HCT116 (cell line): ENCODE measurements around the gene PACRG. TPM values are rescaled to one million over a fixed set of nuclear protein-coding genes. Genes with fewer than 3 reads are reported as not detected.

Source experiments
- ATAC-seq: fragments of 200-7000 bp; cut with Tn5 transposase; 2 replicates; pipeline ENCODE4 v1.9.1; 2020; ENCODE audit warnings: mild to moderate bottlenecking, moderate library complexity
- BruUV-seq: library from RNA; stranded (reverse); fragments of 400-500 nt; replicated peaks from 2 replicates; lab custom pipeline; 2021; lab: Mats Ljungman, UMichigan
- CTCF ChIA-PET: fragments of 300-600 bp; sonication (Branson Sonifier 250); formaldehyde crosslinking; loops from one replicate; lab custom pipeline; 2021; ENCODE audit warnings: antibody characterized with exemption; lab: Charles Lee
- POLR2A ChIA-PET: fragments of 300-600, 350-600 bp; sonication (Branson Sonifier 250); formaldehyde crosslinking; loops from one replicate; lab custom pipeline; 2021; ENCODE audit warnings: antibody characterized with exemption; lab: Charles Lee
- RAD21 ChIA-PET, 2 experiments: fragments of 300-600 bp; sonication (Branson Sonifier 250); formaldehyde crosslinking; loops; one replicate each; lab custom pipeline; 2023; ENCODE audit warnings: low total read pairs in 2 of 2; ENCODE audit not compliant: uncharacterized antibody in 2 of 2, unreplicated experiment in 2 of 2, low non-redundant PET in 1 of 2; lab: Charles Lee
- DNase-seq: peaks from one replicate; pipeline ENCODE4 v3.0.0-alpha.2; 2010; ENCODE audit warnings: low read depth, low spot score
- H2AFZ ChIP-seq: fragments of 200-600 bp; shearing (Covaris generic), sonication (generic); 2 replicates; pipeline ENCODE4 v1.6.1; 2017; ENCODE audit warnings: low read depth, mixed run types, mixed read lengths, antibody characterized with exemption, low read length; ENCODE audit not compliant: poor library complexity, severe bottlenecking
- H3K27ac ChIP-seq: 2 replicates; pipeline ENCODE4 v1.5.1; 2012; ENCODE audit warnings: low read depth, low read length
- H3K27me3 ChIP-seq: fragments of 200-600 bp; sonication (generic); 2 replicates; pipeline ENCODE4 v1.6.1; 2016; ENCODE audit warnings: mixed run types, low read length, mixed read lengths; ENCODE audit not compliant: insufficient read depth
- H3K36me3 ChIP-seq, 2 experiments: fragments of 200-500 bp in 1 of 2; fragments of 200-600 bp in 1 of 2; sonication (Bioruptor generic) in 1 of 2; sonication (generic) in 1 of 2; 2 replicates each; pipeline versions ENCODE4 v1.5.1 to v1.6.1; 2014 to 2016; ENCODE audit warnings: low read length in 2 of 2, inconsistent platforms in 1 of 2, mixed read lengths in 1 of 2, mixed run types in 1 of 2; ENCODE audit not compliant: insufficient read depth in 2 of 2, control insufficient read depth in 1 of 2
- H3K4me1 ChIP-seq, 2 experiments: fragments of 200-600 bp in 1 of 2; sonication (generic) in 1 of 2; 2 replicates each; pipeline versions ENCODE4 v1.5.1 to v1.6.1; 2012 to 2017; ENCODE audit warnings: low read length in 2 of 2, inconsistent platforms in 1 of 2, mild to moderate bottlenecking in 1 of 2, mixed read lengths in 1 of 2, mixed run types in 1 of 2, moderate library complexity in 1 of 2; ENCODE audit not compliant: insufficient read depth in 2 of 2, control insufficient read depth in 1 of 2
- H3K4me2 ChIP-seq: fragments of 200-600 bp; sonication (generic); 2 replicates; pipeline ENCODE4 v1.6.1; 2017; ENCODE audit warnings: mixed run types, low read length, mixed read lengths
- H3K4me3 ChIP-seq, 2 experiments: fragments of 200-600 bp in 1 of 2; sonication (generic) in 1 of 2; replicated peaks in 1 of 2; 2 replicates each; pipeline ENCODE4 v1.5.1; 2011 to 2016; ENCODE audit warnings: low read length in 2 of 2, control low read depth in 1 of 2, low read depth in 1 of 2, mild to moderate bottlenecking in 1 of 2, mixed read lengths in 1 of 2, mixed run types in 1 of 2
- H3K79me2 ChIP-seq: fragments of 200-600 bp; sonication (generic); 2 replicates; pipeline ENCODE4 v1.6.1; 2017; ENCODE audit warnings: mild to moderate bottlenecking, mixed run types, low read length, moderate library complexity, mixed read lengths; ENCODE audit not compliant: insufficient read depth
- H3K9ac ChIP-seq: fragments of 200-600 bp; sonication (generic); 2 replicates; pipeline ENCODE4 v1.6.1; 2016; ENCODE audit warnings: low read length, mixed read lengths
- H3K9me2 ChIP-seq: fragments of 200-600 bp; sonication (generic), shearing (Covaris generic); 2 replicates; pipeline ENCODE4 v1.6.1; 2017; ENCODE audit warnings: mixed run types, mild to moderate bottlenecking, moderate library complexity; ENCODE audit not compliant: insufficient read depth
- H3K9me3 ChIP-seq, 2 experiments: fragments of 200-500 bp in 1 of 2; fragments of 200-600 bp in 1 of 2; sonication (Bioruptor generic) in 1 of 2; sonication (generic) in 1 of 2; 2 replicates each; pipeline ENCODE4 v1.6.1; 2014 to 2017; ENCODE audit warnings: low read length in 2 of 2, mixed read lengths in 2 of 2, inconsistent platforms in 1 of 2, low read depth in 1 of 2, mild to moderate bottlenecking in 1 of 2, mixed run types in 1 of 2, moderate library complexity in 1 of 2; ENCODE audit not compliant: control insufficient read depth in 1 of 2, insufficient read depth in 1 of 2
- H4K20me1 ChIP-seq: fragments of 200-600 bp; sonication (generic), shearing (Covaris generic); 2 replicates; pipeline ENCODE4 v1.6.1; 2017; ENCODE audit warnings: mixed run types, mild to moderate bottlenecking, moderate library complexity; ENCODE audit not compliant: insufficient read depth
- CBX3 ChIP-seq: IDR thresholded peaks from 2 replicates; pipeline ENCODE4 v1.6.1; 2012; ENCODE audit warnings: low read depth
- CEBPB ChIP-seq: IDR thresholded peaks from 2 replicates; pipeline ENCODE4 v1.6.1; 2012; ENCODE audit warnings: low read depth
- EGR1 ChIP-seq: IDR thresholded peaks from 2 replicates; pipeline ENCODE4 v1.6.1; 2012; ENCODE audit warnings: low read depth
- ELF1 ChIP-seq: IDR thresholded peaks from 2 replicates; pipeline ENCODE4 v1.6.1; 2012; ENCODE audit warnings: low read depth, borderline replicate concordance
- EZH2 ChIP-seq: fragments of 200-600 bp; sonication (generic); IDR thresholded peaks from 2 replicates; pipeline ENCODE4 v1.6.1; 2017; ENCODE audit warnings: antibody characterized with exemption, mixed run types
- EZH2phosphoT487 ChIP-seq: fragments of 200-600 bp; IDR thresholded peaks from 2 replicates; pipeline ENCODE4 v1.6.1; 2018; ENCODE audit warnings: antibody characterized with exemption, borderline replicate concordance
- POLR2A ChIP-seq: IDR thresholded peaks from 2 replicates; pipeline ENCODE4 v1.7.0; 2011; ENCODE audit warnings: borderline replicate concordance; ENCODE audit not compliant: insufficient read depth, insufficient read length; ENCODE audit errors: extremely low read depth
- SRF ChIP-seq: IDR thresholded peaks from 2 replicates; pipeline ENCODE4 v1.6.1; 2012; ENCODE audit warnings: low read depth
- TCF7L2 ChIP-seq: IDR thresholded peaks from 2 replicates; pipeline ENCODE4 v1.7.0; 2011; ENCODE audit warnings: borderline replicate concordance, inconsistent platforms; ENCODE audit not compliant: insufficient read depth, insufficient read length; ENCODE audit errors: extremely low read depth
- YY1 ChIP-seq: IDR thresholded peaks from 2 replicates; pipeline ENCODE4 v1.6.1; 2011; ENCODE audit warnings: low read length, low read depth, moderate library complexity, mild to moderate bottlenecking; ENCODE audit not compliant: insufficient replicate concordance; ENCODE audit errors: extremely low read depth
- ZFX ChIP-seq: fragments of 450-650 bp; IDR thresholded peaks from 2 replicates; pipeline ENCODE4 v1.6.1; 2017
- ZNF274 ChIP-seq: fragments of 200-500 bp; sonication (Bioruptor generic); IDR thresholded peaks from 2 replicates; pipeline ENCODE4 v1.6.1; 2014; ENCODE audit warnings: mild to moderate bottlenecking, low read depth, low read length, inconsistent platforms
- intact Hi-C: fragments of 100-400 bp; cut with micrococcal nuclease; formaldehyde crosslinking; loops from 2 replicates; pipeline ENCODE4 v1.10.0; 2022
- total RNA-seq: library from RNA; stranded (reverse); gene quantifications from one replicate; pipeline ENCODE4 v1.2.1, GENCODE V29; 2021; ENCODE audit not compliant: unreplicated experiment
- TF ChIP-seq, protein P1 (sequence below), 3 experiments: fragments of 200-600 bp in 1 of 3; sonication (generic) in 1 of 3; IDR thresholded peaks in 2 of 3; conservative IDR thresholded peaks in 1 of 3; 2 replicates each; pipeline ENCODE4 v1.5.1; 2012 to 2017; ENCODE audit warnings: low read depth in 2 of 3, low read length in 2 of 3, antibody characterized with exemption in 1 of 3, borderline replicate concordance in 1 of 3, control low read depth in 1 of 3, mild to moderate bottlenecking in 1 of 3, mixed read lengths in 1 of 3, mixed run types in 1 of 3, moderate library complexity in 1 of 3; ENCODE audit not compliant: insufficient read depth in 1 of 3
- TF ChIP-seq, protein P2 (sequence below): IDR thresholded peaks from 2 replicates; pipeline ENCODE4 v1.6.1; 2012; ENCODE audit warnings: low read depth
- TF ChIP-seq, protein P3 (sequence below): IDR thresholded peaks from 2 replicates; pipeline ENCODE4 v1.6.1; 2012

Gene PACRG
- total RNA-seq, 1 experiment from 2014 or later: 0.71 TPM

DNA sequence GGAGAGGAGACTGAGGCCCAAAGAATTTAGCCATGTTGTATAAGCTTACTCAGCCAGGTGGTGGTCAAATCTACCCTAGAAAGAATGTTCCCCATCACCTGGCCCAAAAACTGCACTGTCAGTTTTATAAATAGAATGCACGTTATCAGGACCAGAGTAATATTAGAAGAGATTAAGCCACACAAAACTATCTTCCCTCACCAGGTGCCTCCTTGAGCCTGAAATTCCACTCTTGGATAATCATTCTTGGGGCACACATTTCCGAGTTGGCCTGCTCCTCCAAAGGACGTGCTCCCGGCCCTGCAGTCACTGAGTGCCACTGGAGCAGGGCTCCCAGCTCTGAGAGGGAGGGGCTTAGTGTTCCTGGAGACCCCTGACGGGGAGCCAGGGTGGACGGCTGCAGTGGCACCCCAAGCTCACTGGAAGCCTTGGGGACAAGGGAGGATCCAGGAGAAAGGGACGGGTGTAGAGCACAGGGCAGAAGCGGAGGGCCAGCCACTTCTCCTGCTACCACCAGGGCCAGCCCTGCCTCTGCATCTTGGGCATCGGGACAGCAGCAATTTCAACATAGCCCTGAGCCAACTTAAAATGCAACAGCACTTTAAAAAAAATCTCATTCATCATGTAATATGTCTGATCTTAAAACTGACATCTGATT is 525.9 kb downstream of the PACRG start (continued):
- TF ChIP-seq, protein P1, sequence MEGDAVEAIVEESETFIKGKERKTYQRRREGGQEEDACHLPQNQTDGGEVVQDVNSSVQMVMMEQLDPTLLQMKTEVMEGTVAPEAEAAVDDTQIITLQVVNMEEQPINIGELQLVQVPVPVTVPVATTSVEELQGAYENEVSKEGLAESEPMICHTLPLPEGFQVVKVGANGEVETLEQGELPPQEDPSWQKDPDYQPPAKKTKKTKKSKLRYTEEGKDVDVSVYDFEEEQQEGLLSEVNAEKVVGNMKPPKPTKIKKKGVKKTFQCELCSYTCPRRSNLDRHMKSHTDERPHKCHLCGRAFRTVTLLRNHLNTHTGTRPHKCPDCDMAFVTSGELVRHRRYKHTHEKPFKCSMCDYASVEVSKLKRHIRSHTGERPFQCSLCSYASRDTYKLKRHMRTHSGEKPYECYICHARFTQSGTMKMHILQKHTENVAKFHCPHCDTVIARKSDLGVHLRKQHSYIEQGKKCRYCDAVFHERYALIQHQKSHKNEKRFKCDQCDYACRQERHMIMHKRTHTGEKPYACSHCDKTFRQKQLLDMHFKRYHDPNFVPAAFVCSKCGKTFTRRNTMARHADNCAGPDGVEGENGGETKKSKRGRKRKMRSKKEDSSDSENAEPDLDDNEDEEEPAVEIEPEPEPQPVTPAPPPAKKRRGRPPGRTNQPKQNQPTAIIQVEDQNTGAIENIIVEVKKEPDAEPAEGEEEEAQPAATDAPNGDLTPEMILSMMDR (IDR thresholded peaks at IDR 0.05 in 2 of 3, conservative IDR thresholded peaks at IDR 0.05 in 1 of 3; ENCODE audit: borderline replicate concordance in 1 of 3, insufficient read depth in 1 of 3, low read depth in 2 of 3, low read length in 2 of 3): no peak
- TF ChIP-seq CBX3 (no peak), SRF (no peak), EZH2phosphoT487 (no peak), EZH2 (no peak)
- TF ChIP-seq, protein P2, sequence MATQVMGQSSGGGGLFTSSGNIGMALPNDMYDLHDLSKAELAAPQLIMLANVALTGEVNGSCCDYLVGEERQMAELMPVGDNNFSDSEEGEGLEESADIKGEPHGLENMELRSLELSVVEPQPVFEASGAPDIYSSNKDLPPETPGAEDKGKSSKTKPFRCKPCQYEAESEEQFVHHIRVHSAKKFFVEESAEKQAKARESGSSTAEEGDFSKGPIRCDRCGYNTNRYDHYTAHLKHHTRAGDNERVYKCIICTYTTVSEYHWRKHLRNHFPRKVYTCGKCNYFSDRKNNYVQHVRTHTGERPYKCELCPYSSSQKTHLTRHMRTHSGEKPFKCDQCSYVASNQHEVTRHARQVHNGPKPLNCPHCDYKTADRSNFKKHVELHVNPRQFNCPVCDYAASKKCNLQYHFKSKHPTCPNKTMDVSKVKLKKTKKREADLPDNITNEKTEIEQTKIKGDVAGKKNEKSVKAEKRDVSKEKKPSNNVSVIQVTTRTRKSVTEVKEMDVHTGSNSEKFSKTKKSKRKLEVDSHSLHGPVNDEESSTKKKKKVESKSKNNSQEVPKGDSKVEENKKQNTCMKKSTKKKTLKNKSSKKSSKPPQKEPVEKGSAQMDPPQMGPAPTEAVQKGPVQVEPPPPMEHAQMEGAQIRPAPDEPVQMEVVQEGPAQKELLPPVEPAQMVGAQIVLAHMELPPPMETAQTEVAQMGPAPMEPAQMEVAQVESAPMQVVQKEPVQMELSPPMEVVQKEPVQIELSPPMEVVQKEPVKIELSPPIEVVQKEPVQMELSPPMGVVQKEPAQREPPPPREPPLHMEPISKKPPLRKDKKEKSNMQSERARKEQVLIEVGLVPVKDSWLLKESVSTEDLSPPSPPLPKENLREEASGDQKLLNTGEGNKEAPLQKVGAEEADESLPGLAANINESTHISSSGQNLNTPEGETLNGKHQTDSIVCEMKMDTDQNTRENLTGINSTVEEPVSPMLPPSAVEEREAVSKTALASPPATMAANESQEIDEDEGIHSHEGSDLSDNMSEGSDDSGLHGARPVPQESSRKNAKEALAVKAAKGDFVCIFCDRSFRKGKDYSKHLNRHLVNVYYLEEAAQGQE: no peak
- TF ChIP-seq, protein P3, sequence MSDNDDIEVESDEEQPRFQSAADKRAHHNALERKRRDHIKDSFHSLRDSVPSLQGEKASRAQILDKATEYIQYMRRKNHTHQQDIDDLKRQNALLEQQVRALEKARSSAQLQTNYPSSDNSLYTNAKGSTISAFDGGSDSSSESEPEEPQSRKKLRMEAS: no peak

DNA sequence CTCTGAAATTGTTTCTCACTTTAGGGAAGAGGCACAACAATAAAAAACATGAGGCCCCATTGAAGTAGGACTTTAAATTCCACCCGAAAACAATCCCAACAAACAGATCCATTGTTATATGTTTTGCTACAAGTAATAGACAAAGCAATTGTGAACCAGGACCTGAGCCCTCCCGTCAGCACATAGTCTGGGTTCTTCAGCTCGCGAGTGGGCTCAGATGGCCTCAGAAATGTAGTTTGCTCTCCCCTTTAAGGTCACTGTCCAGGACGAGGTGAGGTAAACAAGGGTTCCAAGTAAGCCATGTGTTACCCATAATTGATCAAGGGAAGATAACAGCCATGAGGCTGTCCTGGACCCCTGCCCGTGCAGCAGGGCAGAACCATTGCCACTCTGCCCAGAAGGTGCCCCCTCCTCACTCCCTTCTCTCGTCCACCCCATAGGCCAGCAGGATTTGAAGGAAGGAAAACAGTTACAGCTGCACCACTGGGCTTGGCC is 526.6 kb downstream of the PACRG start:
- ChIA-PET POLR2A (no interaction called here), CTCF (no interaction called here), RAD21 (no interaction called here)
- intact Hi-C loops: no loop called here
- ATAC-seq: no peak
- BruUV-seq: no TSS peak
- no peak overlapping the region for H3K4me3 ChIP-seq
- no peaks in the 10 kb centered on the region for H3K9me3 ChIP-seq
- no peak for DNase-seq
- no peaks in the 10 kb centered on the region for H3K79me2 ChIP-seq
- no peaks in the 10 kb centered on the region for H3K4me1 ChIP-seq
- no peak overlapping the region for H2AFZ ChIP-seq
- no peaks in the 10 kb centered on the region for H3K27me3 ChIP-seq
- H3K4me2 ChIP-seq: no peak overlapping the region
- no peaks in the 10 kb centered on the region for H4K20me1 ChIP-seq
- H3K36me3 ChIP-seq: no peaks in the 10 kb centered on the region
- H3K27ac ChIP-seq: no peak overlapping the region
- H3K9ac ChIP-seq: no peak overlapping the region
- no peaks in the 10 kb centered on the region for H3K9me2 ChIP-seq
- no peak for TF ChIP-seq ELF1
- no peak for TF ChIP-seq YY1
- TF ChIP-seq ZNF274: no peak
- TF ChIP-seq, protein P3: no peak
- no peak for TF ChIP-seq POLR2A
- no peak for TF ChIP-seq CEBPB
- TF ChIP-seq EGR1: no peak
- no peak for TF ChIP-seq TCF7L2
- TF ChIP-seq, protein P2: no peak
- no peak for TF ChIP-seq ZFX
